GM23338 (cell line): Measurements from ENCODE around the gene CX3CL1.

Experiments used
- CTCF ChIP-seq, 2 experiments: fragments of 200-600 bp in 1 of 2; sonication (generic) in 1 of 2; conservative IDR thresholded peaks; 2 replicates each; pipeline versions ENCODE4 v1.5.1 to v1.6.1; 2016 to 2017; ENCODE audit warnings: antibody characterized with exemption in 2 of 2, low read depth in 2 of 2, mild to moderate bottlenecking in 2 of 2, moderate library complexity in 1 of 2
- POLR2AphosphoS5 ChIP-seq: IDR thresholded peaks from 2 replicates; pipeline ENCODE4 v1.6.1; 2016; ENCODE audit warnings: antibody characterized with exemption, low read depth

GRCh38 chr16:57381791-57382534, 9.7 kb downstream of the CX3CL1 start:
- TF ChIP-seq CTCF (conservative IDR thresholded peaks at IDR 0.05; ENCODE audit: low read depth in 2 of 2) (no peak), POLR2AphosphoS5 (no peak)
